Activated CD8-positive, alpha-beta T cell treated with anti-CD3 and anti-CD28 coated beads, Interleukin-2, amount 10 ng/mL, durations not matched to agents 7 days and 5 days (primary cell): Measurements from ENCODE around the gene LMBR1. TPM values are rescaled to one million over a fixed set of nuclear protein-coding genes. Genes with fewer than 3 reads are reported as not detected.
"Not testable (repeated sequence)": the region's sequence is repeated elsewhere in the genome, so short reads cannot be mapped to it uniquely, and the experiment has no call there.

Experiments
- ATAC-seq: fragments of 150-1000 bp; cut with Tn5 transposase; one replicate; pipeline ENCODE4 v1.10.0; 2021; ENCODE audit warnings: moderate library complexity
- CTCF ChIA-PET: fragments of 350-600 bp; sonication (Branson Sonifier 250); formaldehyde crosslinking; loops from one replicate; lab custom pipeline; 2021; ENCODE audit warnings: antibody characterized with exemption; lab: Charles Lee
- POLR2A ChIA-PET: fragments of 350-600 bp; sonication (Branson Sonifier 250); formaldehyde crosslinking; loops from one replicate; lab custom pipeline; 2021; ENCODE audit warnings: antibody characterized with exemption; lab: Charles Lee
- DNase-seq: peaks from one replicate; pipeline ENCODE4 v3.0.0-alpha.2; 2020
- H3K27ac Mint-ChIP-seq: one replicate; pipeline ENCODE4 v1.8.0; 2021; ENCODE audit warnings: mild to moderate bottlenecking, mixed read lengths
- H3K27me3 Mint-ChIP-seq: one replicate; pipeline ENCODE4 v1.8.0; 2021; ENCODE audit warnings: low read depth, mixed read lengths
- H3K36me3 Mint-ChIP-seq: one replicate; pipeline ENCODE4 v1.8.0; 2021; ENCODE audit warnings: low read depth, mixed read lengths
- H3K4me1 Mint-ChIP-seq: one replicate; pipeline ENCODE4 v1.8.0; 2021; ENCODE audit warnings: low read depth, mixed read lengths
- H3K4me3 Mint-ChIP-seq: one replicate; pipeline ENCODE4 v1.8.0; 2021; ENCODE audit warnings: mild to moderate bottlenecking, mixed read lengths
- H3K9me3 Mint-ChIP-seq: one replicate; pipeline ENCODE4 v1.8.0; 2022; ENCODE audit warnings: mixed read lengths; ENCODE audit not compliant: insufficient read depth
- total RNA-seq, 2 experiments: library from RNA; stranded (reverse); gene quantifications; one replicate each; pipeline ENCODE4 v1.2.3, GENCODE V29; 2021

LMBR1 gene
- total RNA-seq, 2 experiments from 2014 or later: 49.7 to 51.2 TPM

DNA sequence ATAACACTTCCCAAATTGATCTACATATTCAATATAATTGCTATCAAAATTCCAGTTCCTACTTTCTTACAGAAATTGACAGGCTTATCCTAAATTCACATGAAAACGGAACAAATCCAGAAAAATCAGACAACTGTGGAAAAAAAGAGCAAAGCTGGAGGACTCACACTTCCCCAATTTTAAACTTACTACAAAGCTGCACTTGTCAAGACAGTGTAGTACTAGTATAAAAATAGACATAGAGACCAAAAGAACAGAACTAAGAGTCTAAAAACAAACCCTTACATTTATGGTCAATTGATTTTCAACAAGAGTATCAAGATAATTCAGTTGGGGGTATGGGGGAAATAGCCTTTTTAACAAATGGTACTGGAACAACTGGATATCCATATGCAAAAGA lies 27.5 kb downstream of the LMBR1 start:
- Mint-ChIP-seq H3K4me3 (no peak overlapping the region), H3K9me3 (peaks cover 21% of the 10 kb centered on the region), H3K4me1 (no peaks in the 10 kb centered on the region), H3K27ac (no peak overlapping the region), H3K36me3 (peaks cover 32% of the 10 kb centered on the region), H3K27me3 (no peaks in the 10 kb centered on the region)
- CTCF ChIA-PET: no interaction called here
- POLR2A ChIA-PET: no interaction called here
- no peak for ATAC-seq
- DNase-seq: no peak

DNA sequence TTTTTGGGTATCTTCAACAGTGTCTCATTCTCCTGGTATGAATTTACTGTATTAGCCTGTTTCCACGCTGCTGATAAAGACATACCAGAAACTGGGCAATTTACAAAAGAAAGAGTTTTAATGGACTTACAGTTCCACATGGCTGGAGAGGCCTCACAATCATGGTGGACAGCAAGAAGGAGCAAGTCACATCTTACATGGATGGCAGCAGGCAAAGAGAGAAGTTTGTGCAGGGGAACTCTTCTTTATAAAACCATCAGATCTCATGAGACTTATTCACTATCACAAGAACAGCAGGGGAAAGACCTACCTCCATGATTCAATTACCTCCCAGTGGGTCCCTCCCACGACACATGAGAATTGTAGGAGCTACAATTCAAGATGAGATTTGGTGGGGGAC lies 31.0 kb downstream of the LMBR1 start:
- H3K4me1 Mint-ChIP-seq, H3K4me3 Mint-ChIP-seq, CTCF ChIA-PET, H3K27me3 Mint-ChIP-seq, ATAC-seq, H3K27ac Mint-ChIP-seq, DNase-seq: not testable (repeated sequence)
- H3K36me3 Mint-ChIP-seq: peaks cover 60% of the 10 kb centered on the region
- peaks cover 47% of the 10 kb centered on the region for H3K9me3 Mint-ChIP-seq
- POLR2A ChIA-PET: interaction anchor here (1.0 kb wide), 1 partner anchor 15 kb away, joined by 4 read pairs; no protein-coding TSS in a partner anchor

DNA sequence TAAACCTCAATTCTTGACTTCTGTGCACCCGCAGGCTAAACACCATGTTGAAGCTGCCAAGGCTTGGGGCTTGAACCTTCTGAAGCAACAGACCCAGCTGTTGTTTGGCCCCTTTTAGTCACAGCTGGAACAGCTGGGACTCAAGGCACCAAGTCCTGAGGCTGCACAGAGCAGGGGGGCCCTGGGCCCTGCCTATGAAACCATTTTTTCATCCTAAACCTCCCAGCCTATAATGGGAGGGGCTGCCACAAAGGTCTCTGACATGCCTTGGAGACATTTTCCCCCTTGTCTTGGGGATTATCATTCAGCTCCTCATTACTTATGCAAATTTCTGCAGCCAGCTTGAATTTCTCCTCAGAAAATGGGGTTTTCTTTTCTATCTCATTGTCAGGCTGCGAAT lies 31.8 kb downstream of the LMBR1 start:
- H3K9me3 Mint-ChIP-seq: peaks cover 50% of the 10 kb centered on the region
- no peaks in the 10 kb centered on the region for H3K4me1 Mint-ChIP-seq
- no peaks in the 10 kb centered on the region for H3K27me3 Mint-ChIP-seq
- ChIA-PET CTCF (no interaction called here), POLR2A (no interaction called here)
- H3K36me3 Mint-ChIP-seq: peaks cover 63% of the 10 kb centered on the region
- DNase-seq: no peak
- H3K4me3 Mint-ChIP-seq: no peak overlapping the region
- ATAC-seq: no peak
- no peak overlapping the region for H3K27ac Mint-ChIP-seq

DNA sequence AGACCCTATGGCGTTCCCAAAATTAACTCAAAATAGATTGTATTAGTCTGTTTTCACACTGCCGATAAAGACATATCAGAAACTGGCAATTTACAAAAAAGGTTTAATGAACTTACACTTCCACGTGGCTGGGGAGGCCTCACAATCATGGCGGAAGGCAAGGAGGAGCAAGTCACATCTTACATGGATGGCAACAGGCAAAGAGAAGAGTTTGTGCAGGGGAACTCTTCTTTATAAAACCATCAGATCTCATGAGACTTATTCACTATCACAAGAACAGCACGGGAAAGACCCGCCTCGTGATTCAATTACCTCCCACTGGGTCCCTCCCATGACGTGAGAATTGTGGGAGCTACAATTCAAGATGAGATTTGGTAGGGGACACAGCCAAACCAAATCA lies 32.9 kb downstream of the LMBR1 start:
- H3K4me3 Mint-ChIP-seq: not testable (repeated sequence)

DNA sequence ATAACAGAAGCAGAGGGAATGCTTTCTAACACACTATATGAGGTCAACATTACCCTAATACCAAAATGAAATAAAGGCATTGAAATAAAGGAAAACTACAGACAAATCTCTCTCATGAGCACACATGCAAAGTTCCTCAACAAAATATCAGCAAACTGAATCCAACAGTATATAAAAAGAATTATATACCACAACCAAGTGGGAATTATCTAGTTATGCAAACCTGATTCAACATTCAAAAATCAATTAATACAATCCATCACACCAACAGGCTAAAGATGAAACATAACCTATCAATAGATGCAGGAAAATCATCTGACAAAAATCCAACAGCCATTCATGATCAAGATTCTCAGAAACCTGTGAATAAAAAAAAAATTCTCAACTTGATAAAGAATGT lies 34.5 kb downstream of the LMBR1 start:
- POLR2A ChIA-PET: no interaction called here
- Mint-ChIP-seq H3K36me3 (peaks cover 73% of the 10 kb centered on the region), H3K4me3 (no peak overlapping the region), H3K9me3 (peaks cover 67% of the 10 kb centered on the region), H3K27ac (no peak overlapping the region), H3K27me3 (no peaks in the 10 kb centered on the region), H3K4me1 (peaks cover 2% of the 10 kb centered on the region)
- CTCF ChIA-PET: no interaction called here
- no peak for ATAC-seq
- DNase-seq: no peak

More for the DNA sequence above, 32.9 kb downstream of the LMBR1 start:
- CTCF ChIA-PET, H3K4me1 Mint-ChIP-seq, H3K27me3 Mint-ChIP-seq, ATAC-seq, POLR2A ChIA-PET, DNase-seq, H3K27ac Mint-ChIP-seq: not testable (repeated sequence)
- Mint-ChIP-seq H3K36me3 (peaks cover 64% of the 10 kb centered on the region), H3K9me3 (peaks cover 56% of the 10 kb centered on the region)

DNA sequence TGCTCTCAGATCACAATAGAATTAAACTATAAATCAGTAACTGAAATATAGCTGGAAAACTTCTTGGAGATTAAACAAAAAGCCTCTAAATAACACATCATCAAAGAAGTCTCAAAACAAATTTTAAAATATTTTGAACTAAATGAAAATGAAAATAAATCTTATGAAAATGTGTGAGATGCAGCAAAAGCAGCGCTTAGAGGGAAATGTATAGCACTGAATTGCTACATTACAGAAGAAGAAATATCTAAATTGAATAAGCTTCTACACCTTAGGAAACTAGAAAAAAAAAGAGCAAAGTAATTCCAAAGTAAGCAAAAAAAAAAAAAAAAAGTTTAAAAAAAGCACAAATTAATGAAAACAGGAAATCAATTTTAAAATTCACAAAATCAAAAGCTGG lies 35.2 kb downstream of the LMBR1 start:
- POLR2A ChIA-PET: interaction anchor here (0.7 kb wide), 1 partner anchor 86 kb away, joined by 3 read pairs; no protein-coding TSS in a partner anchor
- H3K27me3 Mint-ChIP-seq: no peaks in the 10 kb centered on the region
- H3K4me1 Mint-ChIP-seq: peaks cover 2% of the 10 kb centered on the region
- H3K27ac Mint-ChIP-seq: no peak overlapping the region
- no peak overlapping the region for H3K4me3 Mint-ChIP-seq
- DNase-seq (no peak), ATAC-seq (no peak)
- CTCF ChIA-PET: no interaction called here
- peaks cover 67% of the 10 kb centered on the region for H3K36me3 Mint-ChIP-seq
- peaks cover 67% of the 10 kb centered on the region for H3K9me3 Mint-ChIP-seq

DNA sequence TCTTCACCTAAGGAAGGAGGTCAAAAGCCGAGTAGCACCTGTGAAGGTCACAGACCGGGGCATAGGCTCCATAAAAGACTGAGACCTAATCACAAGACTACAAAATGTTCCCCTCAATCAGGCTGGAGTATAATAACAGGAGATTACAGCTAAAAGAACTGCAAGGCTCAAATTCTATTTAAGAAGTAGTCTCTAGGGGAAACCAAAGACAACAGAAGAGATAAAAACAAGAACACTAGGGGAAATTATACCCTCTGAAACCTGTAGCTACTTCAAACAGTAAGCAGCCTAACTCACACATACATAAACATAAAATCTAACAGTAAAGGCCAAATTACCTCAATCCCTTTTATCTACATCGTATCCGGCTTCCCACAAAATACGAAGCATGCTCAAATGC lies 38.3 kb downstream of the LMBR1 start:
- DNase-seq (no peak), ATAC-seq (no peak)
- Mint-ChIP-seq H3K36me3 (peaks cover 51% of the 10 kb centered on the region), H3K4me3 (no peak overlapping the region), H3K9me3 (peaks cover 42% of the 10 kb centered on the region), H3K27me3 (no peaks in the 10 kb centered on the region), H3K27ac (no peak overlapping the region), H3K4me1 (peaks cover 2% of the 10 kb centered on the region)
- POLR2A ChIA-PET: interaction anchor here (0.6 kb wide), 1 partner anchor 94 kb away, joined by 3 read pairs; no protein-coding TSS in a partner anchor
- CTCF ChIA-PET: no interaction called here

DNA sequence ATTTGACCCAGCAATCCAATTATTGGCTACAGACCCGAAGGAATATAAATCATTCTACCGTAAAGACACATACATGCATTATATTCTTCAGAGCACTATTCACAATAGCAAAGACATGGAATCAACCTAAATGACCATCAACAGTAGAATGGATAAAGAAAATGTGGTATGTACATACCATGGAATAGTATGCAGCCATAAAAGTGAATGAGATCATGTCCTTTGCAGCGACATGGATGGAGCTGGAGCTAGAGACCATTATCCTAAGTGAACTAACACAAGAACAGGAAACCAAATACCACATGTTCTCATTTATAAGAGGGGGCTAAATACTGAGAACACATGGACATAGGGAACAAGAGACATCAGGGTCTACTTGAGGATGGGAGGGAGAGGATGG lies 44.0 kb downstream of the LMBR1 start:
- H3K9me3 Mint-ChIP-seq: peaks cover 7% of the 10 kb centered on the region
- CTCF ChIA-PET: no interaction called here

DNA sequence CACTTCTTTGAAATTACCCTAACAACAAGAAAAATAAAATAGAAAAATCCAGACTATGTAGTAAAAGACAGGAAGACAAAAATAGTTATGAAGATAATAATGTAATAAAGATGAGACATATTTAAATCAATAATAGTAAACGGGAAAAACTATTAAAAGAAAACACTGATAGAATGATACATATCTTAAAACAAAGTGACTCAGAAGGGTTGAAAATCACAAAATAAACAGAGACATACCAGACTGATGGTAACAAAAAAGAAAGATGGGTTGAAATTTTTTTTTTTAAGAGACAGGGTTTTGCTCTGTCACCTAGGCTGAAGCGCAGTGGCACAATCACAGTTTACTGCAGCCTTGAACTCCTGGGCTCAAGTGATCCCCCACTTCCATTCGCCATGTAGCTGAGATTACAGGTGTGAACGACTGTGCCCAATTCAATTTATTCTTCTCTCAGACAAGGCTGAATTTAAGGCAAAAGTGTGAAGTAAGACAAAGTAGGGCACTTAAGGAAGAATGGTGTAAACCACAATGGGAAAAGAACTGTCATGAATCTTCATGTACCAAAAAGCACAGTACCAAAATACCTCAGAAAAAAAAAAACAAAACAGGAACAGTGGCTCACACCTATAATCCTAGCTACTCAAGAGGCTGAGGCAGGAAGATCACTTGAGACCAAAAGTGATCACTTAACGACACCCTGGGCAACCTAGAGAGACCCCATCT lies 47.4 kb downstream of the LMBR1 start:
- Mint-ChIP-seq H3K36me3 (peaks cover 5% of the 10 kb centered on the region), H3K4me1 (peaks cover 8% of the 10 kb centered on the region), H3K9me3 (peaks cover 5% of the 10 kb centered on the region), H3K27me3 (no peaks in the 10 kb centered on the region), H3K27ac (no peak overlapping the region), H3K4me3 (no peak overlapping the region)
- POLR2A ChIA-PET: no interaction called here
- CTCF ChIA-PET: no interaction called here
- DNase-seq (no peak), ATAC-seq (no peak)

More for the DNA sequence above, 44.0 kb downstream of the LMBR1 start:
- DNase-seq (no peak), ATAC-seq (no peak)
- peaks cover 9% of the 10 kb centered on the region for H3K4me1 Mint-ChIP-seq
- POLR2A ChIA-PET: no interaction called here
- H3K4me3 Mint-ChIP-seq: no peak overlapping the region
- peaks cover 15% of the 10 kb centered on the region for H3K36me3 Mint-ChIP-seq
- no peak overlapping the region for H3K27ac Mint-ChIP-seq
- no peaks in the 10 kb centered on the region for H3K27me3 Mint-ChIP-seq

DNA sequence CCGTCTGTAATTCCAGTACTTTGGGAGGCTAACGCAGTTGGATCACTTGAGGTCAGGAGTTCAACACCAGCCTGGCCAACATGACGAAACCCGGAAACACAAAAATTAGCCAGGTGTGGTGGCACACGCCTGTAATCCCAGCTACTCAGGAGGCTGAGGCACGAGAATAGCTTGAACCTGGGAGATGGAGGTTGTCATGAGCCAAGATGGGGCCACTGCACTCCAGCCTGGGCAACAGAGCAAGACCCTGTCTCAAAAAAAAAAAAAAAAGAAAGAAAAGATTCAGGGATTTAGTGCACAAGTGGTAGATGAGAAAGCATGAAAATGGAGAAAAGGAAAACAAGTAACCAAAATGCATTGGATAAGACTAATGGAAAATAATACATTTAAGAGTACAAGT lies 49.4 kb downstream of the LMBR1 start:
- ATAC-seq, H3K4me3 Mint-ChIP-seq, H3K4me1 Mint-ChIP-seq, H3K9me3 Mint-ChIP-seq, CTCF ChIA-PET, POLR2A ChIA-PET, H3K27me3 Mint-ChIP-seq, H3K27ac Mint-ChIP-seq, DNase-seq: not testable (repeated sequence)
- H3K36me3 Mint-ChIP-seq: peaks cover 10% of the 10 kb centered on the region

DNA sequence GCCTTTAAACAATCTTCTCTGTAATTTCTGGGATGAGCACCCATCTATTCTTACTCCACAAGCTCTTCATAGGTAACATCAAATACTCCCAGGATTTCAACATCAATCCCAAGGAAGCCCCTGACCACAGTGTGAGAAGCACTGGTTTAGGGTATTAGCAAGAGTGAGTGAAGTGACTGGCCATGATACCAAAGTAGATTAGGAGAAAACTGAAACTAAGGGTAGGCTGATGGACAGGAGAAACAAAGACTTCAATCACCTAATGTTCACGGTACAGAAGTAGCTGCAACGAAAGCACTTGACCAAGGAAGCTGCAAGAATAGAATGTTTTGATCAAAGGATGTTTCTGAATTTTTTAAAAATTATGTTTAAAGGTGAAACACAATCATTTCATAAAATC lies 49.8 kb downstream of the LMBR1 start:
- DNase-seq (no peak), ATAC-seq (no peak)
- Mint-ChIP-seq H3K36me3 (peaks cover 9% of the 10 kb centered on the region), H3K27me3 (no peaks in the 10 kb centered on the region), H3K9me3 (no peaks in the 10 kb centered on the region), H3K27ac (no peak overlapping the region), H3K4me3 (no peak overlapping the region), H3K4me1 (peaks cover 7% of the 10 kb centered on the region)
- ChIA-PET CTCF (interaction anchor here (0.7 kb wide), 1 partner anchor 11 kb away, joined by 3 read pairs; no protein-coding TSS in a partner anchor), POLR2A (no interaction called here)

DNA sequence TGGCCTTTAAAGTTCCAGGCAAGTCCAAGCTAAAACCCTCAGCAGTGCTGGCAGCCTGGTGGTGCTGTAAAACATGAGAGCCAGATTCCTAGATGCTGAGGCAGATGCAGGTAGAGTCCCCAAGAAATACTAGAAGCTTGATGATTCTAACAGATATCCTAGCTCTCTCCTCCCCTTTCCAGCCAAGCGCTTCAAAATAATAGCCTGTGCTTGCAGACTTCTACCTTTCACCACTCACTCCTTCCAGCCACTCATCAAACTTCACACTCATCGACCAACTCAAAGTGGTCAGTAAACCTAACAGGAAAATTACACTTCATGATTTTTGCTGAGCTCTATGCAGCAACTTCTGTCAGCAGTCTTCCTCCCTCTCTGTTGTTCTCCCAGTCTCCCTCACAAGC lies 50.2 kb downstream of the LMBR1 start:
- H3K27ac Mint-ChIP-seq: no peak overlapping the region
- peaks cover 3% of the 10 kb centered on the region for H3K4me1 Mint-ChIP-seq
- H3K9me3 Mint-ChIP-seq: no peaks in the 10 kb centered on the region
- CTCF ChIA-PET: interaction anchor here (0.7 to 1.2 kb wide), 2 partner anchors 11 to 43 kb away, joined by 3 read pairs; no protein-coding TSS in a partner anchor
- no peaks in the 10 kb centered on the region for H3K27me3 Mint-ChIP-seq
- H3K36me3 Mint-ChIP-seq: peaks cover 5% of the 10 kb centered on the region
- ATAC-seq (no peak), DNase-seq (no peak)
- H3K4me3 Mint-ChIP-seq: no peak overlapping the region
- POLR2A ChIA-PET: no interaction called here
